Testis (tissue), 2 donors: ENCODE data around the gene CASP14.

ENCODE experiments used
- POLR2A ChIP-seq: fragments of 450-650 bp; IDR thresholded peaks from one replicate; pipeline ENCODE4 v1.6.1; 2017; ENCODE audit warnings: antibody characterized with exemption, mild to moderate bottlenecking, moderate library complexity
- TF ChIP-seq, protein P1 (sequence below), 3 experiments: fragments of 450-650 bp in 2 of 3; fragments of 200-600 bp in 1 of 3; sonication (generic) in 1 of 3; IDR thresholded peaks; one replicate each; pipeline ENCODE4 v1.5.1; 2016 to 2019; ENCODE audit warnings: antibody characterized with exemption in 3 of 3, mild to moderate bottlenecking in 2 of 3, moderate library complexity in 1 of 3

GRCh38 chr19:15098460-15098859 is 49.2 kb downstream of the CASP14 start:
- TF ChIP-seq POLR2A: no peak
- TF ChIP-seq, protein P1, sequence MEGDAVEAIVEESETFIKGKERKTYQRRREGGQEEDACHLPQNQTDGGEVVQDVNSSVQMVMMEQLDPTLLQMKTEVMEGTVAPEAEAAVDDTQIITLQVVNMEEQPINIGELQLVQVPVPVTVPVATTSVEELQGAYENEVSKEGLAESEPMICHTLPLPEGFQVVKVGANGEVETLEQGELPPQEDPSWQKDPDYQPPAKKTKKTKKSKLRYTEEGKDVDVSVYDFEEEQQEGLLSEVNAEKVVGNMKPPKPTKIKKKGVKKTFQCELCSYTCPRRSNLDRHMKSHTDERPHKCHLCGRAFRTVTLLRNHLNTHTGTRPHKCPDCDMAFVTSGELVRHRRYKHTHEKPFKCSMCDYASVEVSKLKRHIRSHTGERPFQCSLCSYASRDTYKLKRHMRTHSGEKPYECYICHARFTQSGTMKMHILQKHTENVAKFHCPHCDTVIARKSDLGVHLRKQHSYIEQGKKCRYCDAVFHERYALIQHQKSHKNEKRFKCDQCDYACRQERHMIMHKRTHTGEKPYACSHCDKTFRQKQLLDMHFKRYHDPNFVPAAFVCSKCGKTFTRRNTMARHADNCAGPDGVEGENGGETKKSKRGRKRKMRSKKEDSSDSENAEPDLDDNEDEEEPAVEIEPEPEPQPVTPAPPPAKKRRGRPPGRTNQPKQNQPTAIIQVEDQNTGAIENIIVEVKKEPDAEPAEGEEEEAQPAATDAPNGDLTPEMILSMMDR (IDR thresholded peaks at IDR 0.05): no peak
